Endodermal cell (in vitro differentiated cells): ENCODE results near the gene GALNT18. TPM values are rescaled to one million over a fixed set of nuclear protein-coding genes. Genes with fewer than 3 reads are reported as not detected.

ENCODE experiments used
- DNase-seq: peaks from one replicate; pipeline ENCODE4 v3.0.0-alpha.2; 2017
- H3K27ac ChIP-seq: 2 replicates; pipeline ENCODE4 v1.5.1; 2013; ENCODE audit warnings: mild to moderate bottlenecking, low read depth, low read length, moderate library complexity
- H3K27me3 ChIP-seq: 2 replicates; pipeline ENCODE4 v1.6.1; 2013; ENCODE audit warnings: mild to moderate bottlenecking, low read length, moderate library complexity; ENCODE audit not compliant: insufficient read depth, control insufficient read depth, poor library complexity, severe bottlenecking
- H3K36me3 ChIP-seq: 2 replicates; pipeline ENCODE4 v1.7.0; 2013; ENCODE audit warnings: mild to moderate bottlenecking, low read length, moderate library complexity; ENCODE audit not compliant: control insufficient read depth, insufficient read depth
- H3K4me1 ChIP-seq: one replicate; pipeline ENCODE4 v1.7.0; 2013; ENCODE audit warnings: low read length; ENCODE audit not compliant: control insufficient read depth, insufficient read depth
- H3K4me3 ChIP-seq: 2 replicates; pipeline ENCODE4 v1.5.1; 2013; ENCODE audit warnings: mild to moderate bottlenecking, low read length, moderate library complexity
- H3K9ac ChIP-seq: 2 replicates; pipeline ENCODE4 v1.6.1; 2013; ENCODE audit warnings: mild to moderate bottlenecking, low read length, moderate library complexity; ENCODE audit not compliant: poor library complexity, severe bottlenecking; ENCODE audit errors: extremely low read depth
- H3K9me3 ChIP-seq: 2 replicates; pipeline ENCODE4 v1.6.1; 2013; ENCODE audit warnings: mild to moderate bottlenecking, low read length, moderate library complexity; ENCODE audit not compliant: control insufficient read depth
- H3K27ac Mint-ChIP-seq: 2 replicates; pipeline ENCODE4 v1.8.0; 2020; ENCODE audit warnings: mixed read lengths
- H3K27me3 Mint-ChIP-seq: 2 replicates; pipeline ENCODE4 v1.8.0; 2021; ENCODE audit warnings: mild to moderate bottlenecking, mixed read lengths; ENCODE audit not compliant: insufficient read depth
- H3K36me3 Mint-ChIP-seq: 2 replicates; pipeline ENCODE4 v1.8.0; 2020; ENCODE audit warnings: low read depth, mixed read lengths
- H3K4me1 Mint-ChIP-seq: 2 replicates; pipeline ENCODE4 v1.8.0; 2020; ENCODE audit warnings: mixed read lengths
- H3K4me3 Mint-ChIP-seq: 2 replicates; pipeline ENCODE4 v1.8.0; 2020; ENCODE audit warnings: mild to moderate bottlenecking, moderate library complexity, mixed read lengths
- H3K9me3 Mint-ChIP-seq: 2 replicates; pipeline ENCODE4 v1.8.0; 2020; ENCODE audit warnings: mild to moderate bottlenecking, mixed read lengths
- WGBS, 2 experiments: methylation state at CpG; one replicate each; pipeline versions ENCODE4 v1.1.5 to v1.1.7; 2013; ENCODE audit warnings: missing lambda C conversion rate in 2 of 2, mixed read lengths in 1 of 2; ENCODE audit not compliant: insufficient coverage in 1 of 2, insufficient read length in 1 of 2; 5-methylcytosine and 5-hydroxymethylcytosine counted together
- total RNA-seq, 2 donors: library from RNA; stranded (reverse); fragmentation: NEBNext Ultra II Directional in 1 of 2; extraction: Animal tissue kit (Norgen Biotek cat#: 25700) in 1 of 2; gene quantifications; 2 replicates in 1 of 2; 3 replicates in 1 of 2; pipeline ENCODE4 v1.2.1, GENCODE V29; 2021
- TF ChIP-seq, protein P1 (sequence below): fragments of 200-600 bp; sonication (generic); conservative IDR thresholded peaks from 2 replicates; pipeline ENCODE4 v1.5.0; 2021; ENCODE audit warnings: antibody characterized with exemption, mild to moderate bottlenecking

Gene GALNT18
- total RNA-seq, 2 donors from 2014 or later = 5.1 to 9.9 TPM

DNA sequence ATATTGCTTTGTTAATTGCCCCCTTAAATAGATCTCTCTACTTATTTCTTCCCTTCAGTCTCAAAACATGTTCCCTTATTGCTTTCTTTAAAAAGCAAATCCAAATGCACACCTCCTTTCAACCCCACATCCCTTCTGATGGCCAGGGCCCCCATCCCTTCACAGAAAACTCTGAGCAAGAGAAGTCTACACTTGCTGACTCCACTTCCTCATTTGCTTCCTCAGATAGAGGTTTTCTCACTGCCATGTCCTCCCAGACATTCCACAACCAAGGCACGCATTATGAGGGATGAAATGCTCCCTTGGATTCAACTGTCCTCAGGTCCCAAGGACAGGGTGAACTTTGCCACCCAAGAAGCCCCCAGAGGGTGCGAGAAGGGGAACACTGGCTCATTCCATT lies 311.9 kb downstream of the GALNT18 start:
- Histone ChIP-seq H3K9ac (no peak overlapping the region), H3K4me3 (no peak overlapping the region), H3K27me3 (no peaks in the 10 kb centered on the region), H3K9me3 (no peaks in the 10 kb centered on the region), H3K27ac (no peak overlapping the region), H3K4me1 (no peaks in the 10 kb centered on the region), H3K36me3 (no peaks in the 10 kb centered on the region)
- DNase-seq = no peak
- Mint-ChIP-seq H3K9me3 (no peaks in the 10 kb centered on the region), H3K27ac (no peak overlapping the region), H3K27me3 (no peaks in the 10 kb centered on the region), H3K4me3 (no peak overlapping the region), H3K36me3 (no peaks in the 10 kb centered on the region), H3K4me1 (peaks cover 7% of the 10 kb centered on the region)
- WGBS, 2 experiments = 95% methylated on average over 2 of the region's 2 CpGs; no CpG with 5 or more reads in 1 of the 2 experiments
- TF ChIP-seq, protein P1, sequence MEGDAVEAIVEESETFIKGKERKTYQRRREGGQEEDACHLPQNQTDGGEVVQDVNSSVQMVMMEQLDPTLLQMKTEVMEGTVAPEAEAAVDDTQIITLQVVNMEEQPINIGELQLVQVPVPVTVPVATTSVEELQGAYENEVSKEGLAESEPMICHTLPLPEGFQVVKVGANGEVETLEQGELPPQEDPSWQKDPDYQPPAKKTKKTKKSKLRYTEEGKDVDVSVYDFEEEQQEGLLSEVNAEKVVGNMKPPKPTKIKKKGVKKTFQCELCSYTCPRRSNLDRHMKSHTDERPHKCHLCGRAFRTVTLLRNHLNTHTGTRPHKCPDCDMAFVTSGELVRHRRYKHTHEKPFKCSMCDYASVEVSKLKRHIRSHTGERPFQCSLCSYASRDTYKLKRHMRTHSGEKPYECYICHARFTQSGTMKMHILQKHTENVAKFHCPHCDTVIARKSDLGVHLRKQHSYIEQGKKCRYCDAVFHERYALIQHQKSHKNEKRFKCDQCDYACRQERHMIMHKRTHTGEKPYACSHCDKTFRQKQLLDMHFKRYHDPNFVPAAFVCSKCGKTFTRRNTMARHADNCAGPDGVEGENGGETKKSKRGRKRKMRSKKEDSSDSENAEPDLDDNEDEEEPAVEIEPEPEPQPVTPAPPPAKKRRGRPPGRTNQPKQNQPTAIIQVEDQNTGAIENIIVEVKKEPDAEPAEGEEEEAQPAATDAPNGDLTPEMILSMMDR = no peak

GRCh38 chr11:11308249-11308648 lies 313.6 kb downstream of the GALNT18 start:
- H3K4me1 ChIP-seq = no peaks in the 10 kb centered on the region
- no peaks in the 10 kb centered on the region for H3K27me3 ChIP-seq
- no peak overlapping the region for H3K27ac ChIP-seq
- no peak overlapping the region for H3K4me3 ChIP-seq
- no peaks in the 10 kb centered on the region for H3K9me3 ChIP-seq
- Mint-ChIP-seq H3K27ac (no peak overlapping the region), H3K4me1 (peaks cover 7% of the 10 kb centered on the region), H3K36me3 (no peaks in the 10 kb centered on the region), H3K9me3 (no peaks in the 10 kb centered on the region), H3K27me3 (no peaks in the 10 kb centered on the region), H3K4me3 (no peak overlapping the region)
- H3K36me3 ChIP-seq = no peaks in the 10 kb centered on the region
- H3K9ac ChIP-seq = no peak overlapping the region
- DNase-seq = no peak
- WGBS, 2 experiments = 78 to 100% methylated on average over 1 of the region's 1 CpG
- TF ChIP-seq, protein P1 = no peak

GRCh38 chr11:11306855-11307254 lies 314.9 kb downstream of the GALNT18 start:
- H3K36me3 Mint-ChIP-seq = no peaks in the 10 kb centered on the region
- Histone ChIP-seq H3K4me3 (no peak overlapping the region), H3K9ac (no peak overlapping the region), H3K27me3 (no peaks in the 10 kb centered on the region), H3K27ac (no peak overlapping the region), H3K9me3 (no peaks in the 10 kb centered on the region), H3K36me3 (no peaks in the 10 kb centered on the region), H3K4me1 (no peaks in the 10 kb centered on the region)
- H3K27ac Mint-ChIP-seq = no peak overlapping the region
- no peaks in the 10 kb centered on the region for H3K27me3 Mint-ChIP-seq
- TF ChIP-seq, protein P1 = no peak
- 93 to 100% methylated on average over 2 of the region's 2 CpGs for WGBS, 2 experiments
- no peaks in the 10 kb centered on the region for H3K9me3 Mint-ChIP-seq
- DNase-seq = no peak
- no peak overlapping the region for H3K4me3 Mint-ChIP-seq
- peaks cover 4% of the 10 kb centered on the region for H3K4me1 Mint-ChIP-seq
